HG03039 (cell line): ENCODE measurements around the gene MYO6.
A peak's percentile ranks its signal among the peaks of the same experiment; 100 is the strongest.
"Not testable (repeated sequence)": the region's sequence is repeated elsewhere in the genome, so short reads cannot be mapped to it uniquely, and the experiment has no call there.

Source experiments
- ATAC-seq: cut with Tn5 transposase; IDR thresholded peaks from one replicate; pipeline ENCODE4 v1.9.1; 2021; ENCODE audit warnings: mild to moderate bottlenecking, moderate library complexity; ENCODE audit not compliant: unreplicated experiment

The MYO6 gene

DNA sequence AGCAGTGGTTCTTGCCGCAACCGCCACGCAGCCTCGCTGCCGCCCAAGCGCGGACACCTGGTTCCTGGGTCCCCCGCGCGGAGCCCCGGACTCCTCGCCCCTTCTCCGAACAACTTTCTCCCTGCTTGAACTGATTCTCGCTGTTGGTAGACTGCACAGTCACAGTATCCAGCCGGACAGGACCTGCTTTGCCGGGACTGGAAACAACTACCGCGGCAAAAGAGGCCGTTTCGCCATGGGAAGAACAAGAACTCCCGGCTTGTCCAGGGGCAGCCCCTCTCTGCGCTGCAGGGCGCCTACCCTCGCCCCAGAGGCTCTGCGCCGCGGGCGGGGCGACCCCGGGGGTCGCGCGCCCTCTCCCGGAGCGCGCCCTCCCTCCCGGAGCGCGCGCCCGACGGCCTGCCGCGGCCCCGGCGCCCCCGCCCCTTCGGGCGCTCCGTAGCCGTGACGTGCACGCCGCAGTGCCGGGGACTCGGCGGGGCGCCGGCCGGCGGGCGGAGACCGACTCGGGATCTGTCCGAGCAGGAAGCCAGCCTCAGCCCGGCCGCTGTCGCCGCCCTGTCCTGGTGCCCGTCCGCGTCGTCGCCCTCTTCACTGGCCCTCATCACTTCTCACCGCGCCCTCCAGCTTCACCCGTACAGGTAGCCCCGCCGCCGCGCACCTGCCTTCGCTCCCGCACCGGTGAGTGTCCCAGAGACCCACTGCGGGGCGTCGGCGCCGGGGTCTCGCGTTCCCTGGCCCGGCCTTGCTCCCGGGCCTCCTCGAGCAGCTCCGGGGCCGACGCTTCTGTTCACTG lies at the start of gene MYO6:
TSS of gene MYO6 (plus strand) at position 497 of the 796 bp plus-strand sequence. CDS start 68,309 bp downstream, outside the sequence.
- peak; percentile 90 for ATAC-seq

DNA sequence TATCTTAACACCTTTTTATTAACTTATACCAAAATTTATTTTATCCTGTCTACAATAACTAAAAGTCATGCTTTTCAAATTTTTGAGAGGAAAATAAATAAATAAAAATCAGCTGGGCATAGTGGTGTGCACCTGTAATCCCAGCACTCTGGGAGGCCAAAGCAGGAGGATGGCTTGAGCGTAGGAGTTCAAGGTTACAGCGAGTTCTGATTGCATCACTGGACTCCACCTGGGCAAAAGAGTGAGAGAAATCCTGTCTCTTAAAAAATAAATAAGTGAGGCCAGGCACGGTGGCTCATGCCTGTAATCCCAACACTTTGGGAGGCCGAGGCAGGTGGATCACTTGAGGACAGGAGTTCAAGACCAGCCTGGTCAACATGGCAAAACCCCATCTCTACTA lies 40.7 kb upstream of the MYO6 start:
- ATAC-seq: not testable (repeated sequence)

DNA sequence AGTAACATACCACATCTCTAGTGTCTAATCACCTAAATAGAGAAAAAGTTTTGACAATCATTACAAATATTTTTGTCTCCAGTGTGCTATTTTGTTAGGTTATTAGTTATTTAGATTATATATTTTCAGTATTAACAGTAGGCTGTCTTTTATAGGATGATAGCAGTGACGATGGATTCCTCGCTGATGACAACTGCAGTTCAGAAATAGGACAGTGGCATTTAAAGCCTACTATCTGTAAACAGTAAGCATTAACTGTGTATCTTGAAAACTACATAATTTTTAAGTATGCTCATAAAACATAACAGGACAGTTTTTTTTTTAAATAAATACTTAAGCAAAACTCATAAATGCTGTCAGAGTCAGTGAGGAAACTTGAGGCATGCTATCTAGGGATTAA lies 37.9 kb upstream of the MYO6 start:
- ATAC-seq: no peak

DNA sequence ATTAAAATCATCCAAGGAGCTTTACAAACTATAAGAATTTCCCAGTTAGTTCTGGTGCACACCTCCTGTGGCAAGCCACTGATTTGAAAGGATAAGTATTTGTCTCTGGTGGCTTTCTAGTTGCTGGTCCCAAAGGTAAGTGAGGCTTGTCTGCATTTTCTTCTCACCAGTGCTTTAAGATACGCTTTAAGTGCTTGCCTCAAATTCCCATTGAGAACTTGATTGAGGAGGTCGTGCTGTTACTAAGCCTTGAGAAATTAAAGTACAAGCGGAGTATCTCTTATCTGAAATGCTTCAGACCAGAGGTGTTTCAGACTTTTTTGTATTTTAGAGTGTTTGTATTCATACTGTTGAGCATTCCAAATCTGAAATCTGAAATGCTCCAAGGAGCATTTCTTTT lies 29.9 kb upstream of the MYO6 start:
- ATAC-seq: no peak

DNA sequence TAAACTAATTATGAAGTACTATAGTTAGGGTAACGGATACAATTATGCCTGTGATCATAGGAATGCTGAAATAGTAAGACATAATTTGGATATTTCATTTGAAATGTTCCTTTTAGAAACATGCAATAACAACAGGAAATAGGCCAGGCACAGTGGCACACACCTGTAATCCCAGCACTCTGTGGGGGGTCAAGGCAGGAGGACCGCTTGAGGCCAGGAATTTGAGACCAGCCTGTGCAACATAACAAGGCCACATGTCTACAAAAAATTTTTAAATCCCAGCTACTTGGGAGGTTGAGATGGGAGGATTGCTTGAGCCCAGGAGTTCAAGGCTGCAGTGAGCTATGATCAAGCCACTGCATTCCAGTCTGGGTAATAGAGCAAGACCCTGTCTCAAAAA lies 25.7 kb upstream of the MYO6 start:
- no peak for ATAC-seq

DNA sequence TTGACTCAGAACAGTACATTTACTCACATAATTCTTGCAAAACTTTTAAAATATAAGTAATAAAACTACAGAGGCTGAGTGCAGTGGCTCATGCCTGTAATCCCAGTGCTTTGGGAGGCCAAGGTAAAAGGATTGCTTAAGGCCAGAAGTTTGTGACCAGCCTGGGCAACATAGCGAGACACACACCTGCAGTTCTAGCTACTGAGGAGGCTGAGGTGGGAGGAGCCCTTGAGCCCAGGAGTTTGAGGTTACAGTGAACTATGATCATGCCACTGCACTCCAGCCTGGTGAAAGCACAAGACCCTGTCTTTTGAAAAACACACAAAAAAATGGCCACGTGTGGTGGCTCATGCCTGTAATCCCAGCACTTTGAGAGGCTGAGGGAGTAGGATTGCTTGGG lies 21.8 kb upstream of the MYO6 start:
- ATAC-seq: no peak

DNA sequence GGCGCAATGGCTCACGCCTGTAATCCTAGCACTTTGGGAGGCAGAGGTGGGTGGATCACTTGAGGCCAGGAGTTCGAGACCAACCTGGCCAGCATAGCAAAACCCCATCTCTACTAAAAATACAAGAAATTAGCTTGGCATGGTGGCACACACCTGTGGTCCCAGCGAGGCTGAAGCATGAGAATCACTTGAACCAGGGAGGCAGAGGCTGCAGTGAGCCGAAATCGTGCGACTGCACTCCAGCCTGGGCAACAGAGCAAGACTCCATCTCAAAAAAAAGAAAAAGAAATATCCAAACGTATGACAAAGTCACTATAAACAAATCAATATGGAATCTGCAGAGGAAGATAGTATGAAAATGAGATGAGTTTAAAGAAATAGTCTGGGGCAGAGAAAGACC lies 18.0 kb upstream of the MYO6 start:
- ATAC-seq: not testable (repeated sequence)

DNA sequence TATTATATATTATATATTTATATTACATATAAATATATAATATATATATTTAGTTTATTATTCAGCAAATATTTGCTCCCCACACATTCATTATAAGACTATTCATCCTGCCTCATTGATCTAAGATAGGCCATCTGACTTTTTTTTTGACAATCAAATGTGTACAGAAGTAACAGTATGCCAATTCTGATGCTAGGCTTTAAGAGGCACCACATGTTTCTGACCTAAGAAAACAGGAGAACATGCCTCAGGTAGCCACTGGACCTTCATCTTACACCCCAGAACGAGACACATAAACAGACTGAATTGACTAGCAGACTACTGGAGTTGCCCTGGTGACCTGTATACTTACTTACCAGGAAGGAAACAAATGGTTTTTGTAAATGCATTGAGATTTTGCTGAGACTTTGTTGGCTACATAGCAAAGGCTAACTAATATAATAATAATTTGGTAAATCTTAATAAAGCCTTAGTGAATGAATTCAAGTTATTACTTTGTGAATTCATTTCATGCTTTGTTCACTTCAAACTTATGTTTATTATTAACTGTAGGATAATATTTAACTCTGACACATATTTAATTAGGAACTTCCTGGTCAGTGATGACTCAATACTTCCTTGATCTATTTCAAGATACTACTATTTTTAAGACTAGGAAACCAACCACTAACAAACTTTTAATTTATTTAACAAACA lies 13.4 kb upstream of the MYO6 start:
- ATAC-seq: peak; percentile 63

DNA sequence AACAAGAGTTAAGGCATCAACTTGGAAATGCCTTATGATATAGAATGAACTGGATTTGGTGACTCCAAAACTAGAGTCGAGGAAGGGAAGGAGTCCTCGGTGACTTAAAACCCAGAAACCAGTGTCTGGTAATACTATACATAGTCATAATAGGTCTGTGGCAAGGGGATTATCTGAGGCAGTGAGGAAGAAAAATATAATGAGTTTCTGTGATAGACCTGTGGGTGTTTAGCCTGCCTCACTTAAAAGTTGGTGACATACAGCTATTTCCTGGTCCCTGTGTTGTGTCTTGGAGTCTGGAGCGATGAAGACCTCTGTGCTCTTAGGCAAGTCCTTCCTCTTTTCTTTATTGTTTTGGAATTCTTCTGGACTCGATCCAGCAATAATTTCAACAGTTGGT lies 5.1 kb upstream of the MYO6 start:
- ATAC-seq: no peak

DNA sequence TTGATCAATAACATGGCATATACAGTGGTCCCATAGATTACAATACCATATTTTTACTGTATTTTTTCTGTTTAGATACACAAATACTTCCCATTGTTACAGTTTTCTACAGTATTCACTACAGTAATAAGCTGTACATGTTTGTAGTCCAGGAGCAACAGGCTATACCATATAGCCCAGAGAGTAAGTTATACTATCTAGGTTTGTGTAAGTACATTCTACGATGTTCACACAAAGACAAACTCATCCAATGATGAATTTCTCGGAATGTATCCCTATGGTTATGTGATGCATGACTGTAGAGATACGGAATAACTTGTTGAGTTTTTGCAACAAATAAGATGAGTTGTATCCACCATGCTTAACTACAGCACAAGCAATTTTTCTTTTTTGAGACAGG lies 3.6 kb upstream of the MYO6 start:
- ATAC-seq: no peak

DNA sequence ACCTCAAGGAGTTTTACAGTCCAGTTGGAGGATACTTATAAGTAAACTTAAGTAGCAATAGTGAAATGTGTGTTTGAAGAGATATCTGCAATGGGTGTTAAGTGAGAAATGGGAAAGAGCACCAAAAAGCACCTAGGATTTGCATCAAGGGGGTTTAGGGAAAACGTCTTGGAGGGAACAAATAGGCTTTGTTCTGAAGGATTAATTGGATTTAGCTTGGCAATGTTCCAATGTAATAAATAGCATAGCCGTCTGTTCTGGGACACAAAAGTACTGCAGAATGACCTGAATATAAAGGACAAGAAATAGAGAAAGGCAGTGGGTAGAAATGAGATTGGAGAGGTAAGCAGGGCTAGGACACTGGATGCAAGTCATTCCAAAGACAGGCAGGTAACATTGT lies 2.8 kb upstream of the MYO6 start:
- ATAC-seq: no peak

DNA sequence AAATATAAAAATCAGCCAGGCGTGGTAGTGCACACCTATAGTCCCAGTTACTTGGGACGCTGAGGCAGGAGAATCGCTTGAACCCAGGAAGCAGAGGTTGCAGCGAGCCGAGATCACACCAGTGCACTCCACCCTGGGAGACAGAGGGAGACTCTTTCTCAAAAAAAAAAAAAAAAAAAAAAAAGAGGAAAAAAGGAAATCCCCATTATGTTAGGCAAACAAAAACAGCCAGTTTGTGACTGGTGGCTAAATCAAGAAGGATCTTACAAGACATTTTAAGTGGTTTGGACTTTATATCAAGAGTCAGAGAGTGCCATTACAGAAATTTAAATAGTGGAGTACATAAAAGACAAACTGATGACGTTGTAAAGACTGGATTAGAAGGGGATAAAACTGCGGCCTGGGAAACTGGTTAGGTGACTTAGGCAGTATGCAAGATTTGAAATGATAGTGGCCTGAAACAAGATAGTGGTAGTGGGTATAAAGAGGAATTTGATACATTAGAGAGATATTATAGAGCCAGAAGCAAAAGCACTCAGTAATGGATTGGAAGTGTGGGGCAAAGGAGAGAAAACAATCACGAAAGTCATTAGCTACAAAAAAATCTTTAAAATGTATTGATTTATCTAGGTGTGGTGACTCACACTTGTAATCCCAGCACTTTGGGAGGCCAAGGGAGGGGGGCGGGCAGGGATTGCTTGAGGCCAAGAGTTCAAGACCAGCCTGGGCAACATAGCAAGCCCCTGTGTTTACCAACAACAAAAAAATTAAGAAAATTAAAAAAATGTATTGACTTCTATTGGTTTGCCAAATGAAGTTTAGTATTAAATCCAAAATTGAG lies 1.7 kb upstream of the MYO6 start:
- ATAC-seq: no peak

DNA sequence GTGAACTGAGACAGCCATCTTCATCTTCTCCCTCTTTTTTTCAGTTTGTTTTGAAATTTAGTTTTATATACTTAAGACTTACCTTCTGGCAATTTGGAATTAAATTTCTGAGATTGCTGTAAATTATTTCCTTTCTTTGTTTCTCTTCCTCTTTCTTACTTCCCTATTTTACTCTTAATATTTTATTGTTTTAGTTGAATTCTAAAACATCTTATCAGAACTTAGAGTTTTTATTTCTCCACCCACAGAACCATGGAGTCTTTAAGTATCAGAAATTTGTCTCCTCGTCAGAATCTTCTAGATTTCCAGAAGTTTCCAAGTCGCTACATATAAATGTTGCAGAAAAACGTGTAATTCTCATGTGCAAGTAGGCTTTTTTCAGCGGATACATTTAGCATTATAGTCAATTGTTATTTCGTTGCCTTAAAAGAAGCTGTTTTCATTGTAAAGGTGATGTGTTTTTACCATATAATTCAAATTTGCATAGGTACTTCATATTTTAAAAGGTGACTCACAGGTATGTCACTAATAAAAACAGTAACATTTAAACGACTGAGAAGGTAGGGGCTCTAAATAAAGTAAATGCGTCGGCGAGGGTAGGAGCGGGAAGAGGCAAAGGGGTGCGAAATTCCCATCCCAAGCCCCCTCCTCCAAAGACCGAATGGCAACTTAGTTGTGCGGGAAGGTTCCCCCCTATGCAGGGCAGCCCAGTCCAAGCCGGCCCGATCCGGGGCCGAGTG lies 866 bp upstream of the MYO6 start:
- ATAC-seq: no peak

DNA sequence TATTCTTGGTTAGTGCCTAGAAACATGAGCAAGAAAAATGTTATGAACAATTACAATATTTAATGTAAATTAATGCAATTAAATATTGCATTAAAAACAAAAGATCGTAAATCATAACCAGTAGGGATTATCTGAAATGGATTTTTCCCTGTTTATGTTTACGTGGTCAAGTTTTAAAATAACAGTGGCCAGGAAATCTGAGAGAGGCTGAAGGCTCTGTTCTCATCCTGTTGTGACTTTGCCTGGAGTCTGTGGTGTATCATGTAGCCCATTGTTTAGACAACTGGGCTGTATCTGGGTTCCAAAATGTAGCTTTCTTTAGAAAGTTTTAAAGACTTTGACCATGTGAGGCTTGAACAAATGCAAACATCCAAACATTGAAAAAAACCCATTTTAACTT lies 2.4 kb downstream of the MYO6 start:
- ATAC-seq: no peak

DNA sequence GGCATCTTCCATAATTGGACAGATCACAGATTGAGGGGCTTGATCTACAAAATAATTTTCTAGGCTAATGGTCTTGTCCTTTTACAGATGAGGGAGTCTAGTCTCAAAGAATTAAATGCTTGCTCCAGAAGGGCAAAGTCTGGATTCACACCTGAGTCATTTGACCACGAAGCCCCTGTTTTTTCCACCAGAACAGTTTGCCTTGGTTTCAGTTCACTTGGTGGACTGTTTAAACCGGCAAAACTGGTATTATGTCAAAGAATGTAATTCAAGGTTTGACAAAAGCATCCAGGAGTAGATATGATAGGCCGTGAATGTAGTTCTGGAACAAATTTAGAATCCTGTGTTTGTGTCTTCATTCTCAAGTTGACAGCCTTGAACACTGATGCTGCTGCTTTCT lies 3.3 kb downstream of the MYO6 start:
- ATAC-seq: no peak

DNA sequence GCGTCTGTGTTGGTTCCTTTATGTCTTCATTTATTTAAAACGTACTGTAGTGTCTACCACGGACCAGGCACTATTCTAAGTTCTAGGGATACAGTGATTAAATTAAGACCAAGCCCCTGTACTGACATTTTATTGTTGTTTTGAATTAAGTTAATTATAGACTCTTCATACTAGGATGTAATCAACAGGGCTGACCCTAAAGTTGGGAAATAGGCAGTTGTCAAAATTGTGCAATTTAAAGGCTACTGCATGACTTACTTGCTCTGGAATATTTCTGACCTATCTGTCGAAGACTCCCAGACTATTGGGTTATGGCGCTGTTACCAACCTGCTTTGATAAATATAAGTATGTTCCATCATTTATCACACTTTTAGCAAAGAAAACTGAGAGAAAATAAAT lies 6.7 kb downstream of the MYO6 start:
- no peak for ATAC-seq

DNA sequence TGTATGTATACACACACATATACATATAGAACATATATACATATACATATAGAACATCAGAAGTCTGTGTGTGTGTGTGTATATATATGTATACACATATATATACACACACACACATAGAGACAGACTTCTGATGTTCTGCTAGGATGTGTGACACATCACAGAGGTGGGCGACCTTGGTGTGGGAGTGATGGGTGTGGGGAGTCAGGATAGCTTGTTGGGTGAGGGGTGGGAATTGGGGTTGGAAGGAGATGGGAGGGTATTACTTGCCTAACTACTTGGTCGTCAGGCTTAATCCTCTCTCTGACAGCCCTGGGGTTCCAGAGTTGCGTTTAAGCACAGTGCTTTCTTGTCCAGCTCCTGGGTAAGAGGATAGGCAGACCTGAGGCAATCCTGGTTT lies 8.3 kb downstream of the MYO6 start:
- ATAC-seq: no peak

DNA sequence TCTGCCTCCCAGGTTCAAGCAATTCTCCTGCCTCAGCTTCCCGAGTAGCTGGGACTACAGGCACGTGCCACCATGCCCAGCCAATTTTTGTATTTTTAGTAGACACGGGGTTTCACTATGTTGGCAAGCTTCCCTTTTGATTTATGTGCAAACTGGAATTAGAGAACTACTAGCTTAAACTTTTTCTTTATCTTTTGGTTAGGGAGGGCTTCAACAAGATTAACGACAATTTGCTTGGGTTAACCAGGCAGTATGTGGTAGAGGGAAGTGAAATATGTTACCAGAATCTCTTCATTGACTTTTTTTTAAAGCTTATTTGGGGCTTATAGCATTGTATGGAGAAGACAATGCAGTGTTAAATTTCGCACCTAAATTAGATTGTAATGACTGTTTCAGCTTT lies 9.0 kb downstream of the MYO6 start:
- no peak for ATAC-seq

DNA sequence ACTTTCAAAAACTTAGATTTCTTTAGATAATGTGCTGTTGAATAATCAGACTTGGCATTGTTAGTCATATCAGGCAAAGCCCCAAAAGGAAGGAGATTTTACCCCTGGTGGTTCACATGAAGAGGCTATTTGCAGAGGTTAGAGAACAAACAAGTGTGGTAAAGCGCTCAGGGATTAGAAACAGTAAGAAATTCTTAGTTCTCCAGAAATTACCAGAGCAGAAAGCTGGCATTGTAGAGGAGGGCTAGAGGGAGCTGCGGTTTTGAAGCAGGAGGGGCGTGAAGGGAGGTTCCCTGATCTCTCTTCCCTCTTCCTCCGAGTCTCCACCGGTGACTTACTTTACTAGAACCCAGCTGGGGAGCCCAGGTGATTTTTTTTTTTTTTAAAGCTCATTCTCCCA lies 10.2 kb downstream of the MYO6 start:
- ATAC-seq: no peak

DNA sequence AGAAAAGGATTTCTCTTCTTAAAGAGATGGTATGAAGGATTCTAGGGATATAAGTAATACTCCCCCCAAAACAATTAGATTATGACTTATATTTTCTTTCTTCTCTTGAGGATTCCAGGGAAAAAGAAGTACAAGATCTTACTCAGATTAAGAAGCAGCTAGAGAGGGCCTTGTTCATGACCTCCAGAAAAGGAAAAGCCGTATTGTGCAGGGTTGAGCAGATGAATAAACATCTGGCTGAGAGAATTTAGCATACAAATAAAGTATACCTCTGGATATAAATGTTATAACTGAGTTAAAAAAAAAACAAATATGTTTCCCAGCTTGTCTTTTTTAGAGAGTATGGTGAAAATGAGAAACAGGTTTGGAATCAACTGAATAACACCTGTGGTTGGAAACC lies 11.3 kb downstream of the MYO6 start:
- ATAC-seq: no peak

DNA sequence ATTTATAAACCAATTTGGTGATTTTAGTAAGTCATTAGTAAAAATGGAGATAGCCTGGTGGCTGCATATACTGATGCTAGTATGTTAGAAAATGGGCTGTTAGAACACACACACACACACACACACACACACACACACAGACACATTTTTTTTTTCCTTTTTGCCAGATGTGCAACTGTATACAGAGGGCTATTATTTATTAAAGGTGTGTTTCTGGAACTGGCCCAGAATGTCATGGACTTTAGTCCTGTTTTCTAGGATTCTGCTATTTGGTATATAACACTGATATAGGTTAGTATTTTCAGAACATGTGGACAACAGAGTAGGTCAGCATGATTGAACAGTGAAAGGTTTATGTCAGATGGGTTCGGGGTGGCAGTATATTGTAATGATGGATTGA lies 12.4 kb downstream of the MYO6 start:
- no peak for ATAC-seq
